ENCODE data around the gene SLC50A1.

SLC50A1 gene

DNA sequence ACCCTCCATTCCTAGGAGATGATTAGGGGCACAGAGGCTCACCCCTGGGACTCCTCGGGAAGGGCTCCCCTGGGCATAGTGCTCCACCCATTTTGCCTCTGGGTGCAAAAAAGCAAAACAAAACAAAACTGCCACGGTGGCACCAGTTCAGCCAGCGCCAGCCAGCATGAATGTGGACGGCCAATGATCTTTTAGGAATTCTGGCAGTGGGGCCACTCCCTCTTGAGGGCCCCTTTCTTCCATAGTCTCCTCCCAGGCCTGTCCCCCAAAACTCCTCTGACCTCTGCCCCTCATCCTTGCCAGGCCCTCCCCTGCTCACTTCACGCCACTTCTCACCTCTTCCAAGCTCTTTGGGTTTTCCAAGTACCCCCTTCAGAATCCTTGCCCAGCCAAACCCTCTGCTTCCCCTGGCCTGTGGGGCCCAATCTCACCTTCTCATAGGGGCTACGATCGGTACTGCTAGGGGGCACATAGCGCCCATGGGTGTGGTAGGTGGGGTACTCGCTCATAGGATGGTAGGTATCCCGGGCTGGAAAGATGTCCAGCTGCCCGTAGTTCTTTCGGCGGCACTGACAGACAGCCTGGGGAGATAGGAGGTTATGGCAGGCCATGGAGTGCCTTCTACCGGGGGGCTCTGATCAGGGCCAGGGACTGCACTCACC is 51.3 kb downstream of the SLC50A1 start:
- DNase-seq, result no peak

DNA sequence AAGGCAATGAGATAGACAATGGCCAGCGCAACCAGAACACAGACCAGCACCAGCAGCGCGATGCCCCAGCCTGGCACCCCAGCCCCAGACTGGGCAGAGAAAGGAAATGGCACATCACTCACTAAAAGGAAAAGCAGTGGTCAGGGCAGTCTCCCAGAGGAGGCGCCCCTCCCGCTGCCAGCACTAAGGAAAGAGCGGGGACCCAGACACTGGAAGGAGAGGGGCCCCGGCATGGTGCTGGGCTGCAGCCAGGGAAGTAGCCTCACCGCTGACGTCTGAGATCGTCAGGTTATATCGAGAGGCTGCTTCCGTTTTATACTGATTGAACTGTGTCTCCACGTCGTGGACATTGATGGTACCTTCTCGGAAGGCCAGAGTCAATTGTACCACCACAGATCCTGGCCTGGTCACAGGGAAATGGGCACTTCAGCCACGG is 51.8 kb downstream of the SLC50A1 start:
- no peak for DNase-seq

DNA sequence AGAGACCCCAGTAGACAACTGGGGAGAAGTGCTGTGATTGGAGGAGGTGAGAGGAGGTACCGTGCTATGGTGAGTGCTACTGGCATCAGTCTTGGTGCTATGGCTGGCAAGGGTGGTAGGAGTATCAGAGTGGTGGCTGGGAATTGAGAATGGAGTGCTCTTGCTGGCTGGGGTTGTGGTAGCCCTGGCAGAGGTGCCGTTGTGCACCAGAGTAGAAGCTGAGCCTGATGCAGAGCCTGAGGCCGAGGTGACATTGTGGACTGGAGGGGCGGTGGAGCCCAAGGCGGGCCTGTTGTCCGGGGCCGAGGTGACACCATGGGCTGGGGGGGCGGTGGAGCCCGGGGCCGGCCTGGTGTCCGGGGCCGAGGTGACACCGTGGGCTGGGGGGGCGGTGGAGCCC is 52.6 kb downstream of the SLC50A1 start:
- no peak for DNase-seq
